ENCODE measurements around the gene SLC25A25. TPM values are rescaled to one million over a fixed set of nuclear protein-coding genes. Genes with fewer than 3 reads are reported as not detected.

The SLC25A25 gene
- total and polyA plus RNA-seq, 9 of the 15 experiments (the other 6 are each of a cell fraction or from before 2014, with no cell fraction given): 0.07 to 35.9 (median 23.2) TPM

DNA sequence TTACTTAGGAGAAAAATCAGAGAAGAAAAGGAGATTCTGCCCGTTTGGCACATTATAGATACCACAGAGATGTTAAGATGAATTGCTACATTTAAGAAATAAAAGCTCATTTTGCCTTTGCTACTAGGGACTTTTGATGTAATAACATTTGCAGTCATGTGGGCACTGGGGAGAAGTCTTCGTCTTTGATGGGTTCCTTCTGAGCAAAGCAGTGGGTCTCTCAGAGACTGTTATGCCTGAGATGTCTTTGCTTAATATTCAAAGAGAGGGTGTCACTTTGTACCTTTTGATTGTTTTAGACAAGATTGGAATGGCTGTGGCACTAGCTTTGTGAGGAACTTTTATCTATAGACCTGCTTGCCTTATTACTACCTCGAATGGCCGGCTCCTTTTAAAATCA, 25.0 kb downstream of the SLC25A25 start (continued):
- TF ChIP-seq, protein P1, sequence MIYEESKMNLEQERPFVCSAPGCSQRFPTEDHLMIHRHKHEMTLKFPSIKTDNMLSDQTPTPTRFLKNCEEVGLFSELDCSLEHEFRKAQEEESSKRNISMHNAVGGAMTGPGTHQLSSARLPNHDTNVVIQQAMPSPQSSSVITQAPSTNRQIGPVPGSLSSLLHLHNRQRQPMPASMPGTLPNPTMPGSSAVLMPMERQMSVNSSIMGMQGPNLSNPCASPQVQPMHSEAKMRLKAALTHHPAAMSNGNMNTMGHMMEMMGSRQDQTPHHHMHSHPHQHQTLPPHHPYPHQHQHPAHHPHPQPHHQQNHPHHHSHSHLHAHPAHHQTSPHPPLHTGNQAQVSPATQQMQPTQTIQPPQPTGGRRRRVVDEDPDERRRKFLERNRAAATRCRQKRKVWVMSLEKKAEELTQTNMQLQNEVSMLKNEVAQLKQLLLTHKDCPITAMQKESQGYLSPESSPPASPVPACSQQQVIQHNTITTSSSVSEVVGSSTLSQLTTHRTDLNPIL (CRISPR knock-in tag; IDR thresholded peaks at IDR 0.05): no peak
- TF ChIP-seq, protein P2, sequence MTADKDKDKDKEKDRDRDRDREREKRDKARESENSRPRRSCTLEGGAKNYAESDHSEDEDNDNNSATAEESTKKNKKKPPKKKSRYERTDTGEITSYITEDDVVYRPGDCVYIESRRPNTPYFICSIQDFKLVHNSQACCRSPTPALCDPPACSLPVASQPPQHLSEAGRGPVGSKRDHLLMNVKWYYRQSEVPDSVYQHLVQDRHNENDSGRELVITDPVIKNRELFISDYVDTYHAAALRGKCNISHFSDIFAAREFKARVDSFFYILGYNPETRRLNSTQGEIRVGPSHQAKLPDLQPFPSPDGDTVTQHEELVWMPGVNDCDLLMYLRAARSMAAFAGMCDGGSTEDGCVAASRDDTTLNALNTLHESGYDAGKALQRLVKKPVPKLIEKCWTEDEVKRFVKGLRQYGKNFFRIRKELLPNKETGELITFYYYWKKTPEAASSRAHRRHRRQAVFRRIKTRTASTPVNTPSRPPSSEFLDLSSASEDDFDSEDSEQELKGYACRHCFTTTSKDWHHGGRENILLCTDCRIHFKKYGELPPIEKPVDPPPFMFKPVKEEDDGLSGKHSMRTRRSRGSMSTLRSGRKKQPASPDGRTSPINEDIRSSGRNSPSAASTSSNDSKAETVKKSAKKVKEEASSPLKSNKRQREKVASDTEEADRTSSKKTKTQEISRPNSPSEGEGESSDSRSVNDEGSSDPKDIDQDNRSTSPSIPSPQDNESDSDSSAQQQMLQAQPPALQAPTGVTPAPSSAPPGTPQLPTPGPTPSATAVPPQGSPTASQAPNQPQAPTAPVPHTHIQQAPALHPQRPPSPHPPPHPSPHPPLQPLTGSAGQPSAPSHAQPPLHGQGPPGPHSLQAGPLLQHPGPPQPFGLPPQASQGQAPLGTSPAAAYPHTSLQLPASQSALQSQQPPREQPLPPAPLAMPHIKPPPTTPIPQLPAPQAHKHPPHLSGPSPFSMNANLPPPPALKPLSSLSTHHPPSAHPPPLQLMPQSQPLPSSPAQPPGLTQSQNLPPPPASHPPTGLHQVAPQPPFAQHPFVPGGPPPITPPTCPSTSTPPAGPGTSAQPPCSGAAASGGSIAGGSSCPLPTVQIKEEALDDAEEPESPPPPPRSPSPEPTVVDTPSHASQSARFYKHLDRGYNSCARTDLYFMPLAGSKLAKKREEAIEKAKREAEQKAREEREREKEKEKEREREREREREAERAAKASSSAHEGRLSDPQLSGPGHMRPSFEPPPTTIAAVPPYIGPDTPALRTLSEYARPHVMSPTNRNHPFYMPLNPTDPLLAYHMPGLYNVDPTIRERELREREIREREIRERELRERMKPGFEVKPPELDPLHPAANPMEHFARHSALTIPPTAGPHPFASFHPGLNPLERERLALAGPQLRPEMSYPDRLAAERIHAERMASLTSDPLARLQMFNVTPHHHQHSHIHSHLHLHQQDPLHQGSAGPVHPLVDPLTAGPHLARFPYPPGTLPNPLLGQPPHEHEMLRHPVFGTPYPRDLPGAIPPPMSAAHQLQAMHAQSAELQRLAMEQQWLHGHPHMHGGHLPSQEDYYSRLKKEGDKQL (CRISPR knock-in tag; IDR thresholded peaks at IDR 0.05; ENCODE audit: borderline replicate concordance): no peak
